ENCODE measurements around the gene ZNF830.
"Not testable (repeated sequence)": the region's sequence is repeated elsewhere in the genome, so short reads cannot be mapped to it uniquely, and the experiment has no call there.

ZNF830 gene

GRCh38 chr17:34961093-34961911 is at the start of gene ZNF830, which contains the start of gene CCT6B:
Gene ZNF830, plus strand, starts transcription at chr17:34961540. Its CDS starts 27 bp downstream, at chr17:34961567.
Gene CCT6B, minus strand, starts transcription at chr17:34961460. Its CDS starts 67 bp downstream, at chr17:34961393.
- peak; percentile 84 to 89 for DNase-seq (ENCODE audit: low read depth in 2 of 2)

- no peak for DNase-seq (ENCODE audit: low read depth in 2 of 2)
Measured at GRCh38 chr17:34913001-34913400, 48.3 kb upstream of the ZNF830 start.

GRCh38 chr17:34916120-34916519 is 45.2 kb upstream of the ZNF830 start:
- no peak for DNase-seq (ENCODE audit: low read depth in 2 of 2)

GRCh38 chr17:34917381-34917780 is 44.0 kb upstream of the ZNF830 start:
- no peak for DNase-seq (ENCODE audit: low read depth in 2 of 2)

GRCh38 chr17:34920676-34921075 is 40.7 kb upstream of the ZNF830 start:
- no peak for DNase-seq (ENCODE audit: low read depth in 2 of 2)

GRCh38 chr17:34926661-34927060 is 34.7 kb upstream of the ZNF830 start:
- no peak for DNase-seq (ENCODE audit: low read depth in 2 of 2)

GRCh38 chr17:34930283-34930682 is 31.1 kb upstream of the ZNF830 start:
- DNase-seq (ENCODE audit: low read depth in 2 of 2): no peak

- DNase-seq (ENCODE audit: low read depth in 2 of 2): not testable (repeated sequence)
Measured at GRCh38 chr17:34950780-34951179, 10.6 kb upstream of the ZNF830 start.

GRCh38 chr17:34958438-34958837 is 2.9 kb upstream of the ZNF830 start:
- no peak for DNase-seq (ENCODE audit: low read depth in 2 of 2)

- no peak for DNase-seq (ENCODE audit: low read depth in 2 of 2)
Measured at GRCh38 chr17:34974179-34974578, 12.8 kb downstream of the ZNF830 start.

- no peak for DNase-seq (ENCODE audit: low read depth in 2 of 2)
Measured at GRCh38 chr17:34974794-34975785, 13.8 kb downstream of the ZNF830 start.

GRCh38 chr17:34979153-34979552 is 17.8 kb downstream of the ZNF830 start:
- no peak for DNase-seq (ENCODE audit: low read depth in 2 of 2)

- DNase-seq (ENCODE audit: low read depth in 2 of 2): no peak
Measured at GRCh38 chr17:34979650-34980352, 18.5 kb downstream of the ZNF830 start.

- DNase-seq (ENCODE audit: low read depth in 2 of 2): peak; percentile 82 to 85
Measured at GRCh38 chr17:34980353-34980680, 19.0 kb downstream of the ZNF830 start, which contains the start of gene LIG3. Gene LIG3, plus strand, starts transcription at chr17:34980512. Its CDS starts 2,494 bp downstream, at chr17:34983006.

- peak; percentile 47 to 58 for DNase-seq (ENCODE audit: low read depth in 2 of 2)
Measured at GRCh38 chr17:34980681-34981537, 19.6 kb downstream of the ZNF830 start.

- DNase-seq (ENCODE audit: low read depth in 2 of 2): no peak
Measured at GRCh38 chr17:34981538-34982241, 20.4 kb downstream of the ZNF830 start.

GRCh38 chr17:34987232-34987631 is 25.9 kb downstream of the ZNF830 start:
- DNase-seq (ENCODE audit: low read depth in 2 of 2): no peak

- DNase-seq (ENCODE audit: low read depth in 2 of 2): no peak
Measured at GRCh38 chr17:34988644-34989043, 27.3 kb downstream of the ZNF830 start.

GRCh38 chr17:34989473-34989872 is 28.1 kb downstream of the ZNF830 start:
- DNase-seq (ENCODE audit: low read depth in 2 of 2): no peak

- no peak for DNase-seq (ENCODE audit: low read depth in 2 of 2)
Measured at GRCh38 chr17:34990921-34991365, 29.6 kb downstream of the ZNF830 start.

All from fibroblast of skin of left biceps (primary cell).